Mesendoderm (in vitro differentiated cells): Measurements from ENCODE around the gene C1QA.

Experiments used
- DNase-seq: peaks from one replicate; pipeline ENCODE4 v3.0.0; 2013
- H2AK5ac ChIP-seq: 2 replicates; pipeline ENCODE4 v1.6.1; 2013; ENCODE audit warnings: low read length, inconsistent platforms
- H2BK120ac ChIP-seq: 2 replicates; pipeline ENCODE4 v1.6.1; 2013; ENCODE audit warnings: low read depth, mild to moderate bottlenecking, low read length, moderate library complexity, mixed read lengths
- H2BK15ac ChIP-seq: replicated peaks from 2 replicates; pipeline ENCODE4 v1.6.1; 2013; ENCODE audit warnings: low read depth, mild to moderate bottlenecking, moderate library complexity
- H2BK5ac ChIP-seq: 2 replicates; pipeline ENCODE4 v1.6.1; 2013; ENCODE audit warnings: low read length, inconsistent platforms
- H3K18ac ChIP-seq: 2 replicates; pipeline ENCODE4 v1.6.1; 2013; ENCODE audit warnings: mild to moderate bottlenecking, low read length, mixed read lengths
- H3K23ac ChIP-seq: one replicate; pipeline ENCODE4 v1.6.1; 2013; ENCODE audit warnings: low read length
- H3K27ac ChIP-seq: 2 replicates; pipeline ENCODE4 v1.5.1; 2013; ENCODE audit warnings: low read depth, mild to moderate bottlenecking, inconsistent platforms, low read length, moderate library complexity
- H3K27me3 ChIP-seq: 2 replicates; pipeline ENCODE4 v1.6.1; 2013; ENCODE audit warnings: low read length, control low read depth, mild to moderate bottlenecking, inconsistent platforms; ENCODE audit not compliant: insufficient read depth, poor library complexity
- H3K36me3 ChIP-seq: 2 replicates; pipeline ENCODE4 v1.6.1; 2013; ENCODE audit warnings: low read length, inconsistent platforms; ENCODE audit not compliant: control insufficient read depth, insufficient read depth
- H3K4ac ChIP-seq: one replicate; pipeline ENCODE4 v1.6.1; 2013; ENCODE audit warnings: low read depth, mild to moderate bottlenecking, low read length, moderate library complexity
- H3K4me1 ChIP-seq: 2 replicates; pipeline ENCODE4 v1.6.1; 2013; ENCODE audit warnings: low read depth, low read length, inconsistent platforms; ENCODE audit not compliant: control insufficient read depth
- H3K4me2 ChIP-seq: 2 replicates; pipeline ENCODE4 v1.6.1; 2013; ENCODE audit warnings: low read length
- H3K4me3 ChIP-seq: 2 replicates; pipeline ENCODE4 v1.5.1; 2013; ENCODE audit warnings: mild to moderate bottlenecking, low read length
- H3K56ac ChIP-seq: one replicate; pipeline ENCODE4 v1.6.1; 2013; ENCODE audit warnings: low read length
- H3K79me1 ChIP-seq: 2 replicates; pipeline ENCODE4 v1.6.1; 2013; ENCODE audit warnings: low read length, inconsistent platforms
- H3K79me2 ChIP-seq: 2 replicates; pipeline ENCODE4 v1.6.1; 2013; ENCODE audit warnings: mild to moderate bottlenecking, low read length; ENCODE audit not compliant: control insufficient read depth, insufficient read depth
- H3K9ac ChIP-seq: 2 replicates; pipeline ENCODE4 v1.6.1; 2013; ENCODE audit warnings: low read length, inconsistent platforms
- H4K5ac ChIP-seq: one replicate; pipeline ENCODE4 v1.6.1; 2013; ENCODE audit warnings: low read length
- H4K8ac ChIP-seq: one replicate; pipeline ENCODE4 v1.6.1; 2013; ENCODE audit warnings: low read depth, mild to moderate bottlenecking, control low read depth, low read length, moderate library complexity
- WGBS: extraction: QIAGEN DNeasy Blood & Tissue Kit; methylation state at CpG from one replicate; pipeline ENCODE4 v1.1.7; 2013; ENCODE audit warnings: low lambda C conversion rate, missing lambda C conversion rate; ENCODE audit not compliant: insufficient coverage; ENCODE audit errors: extremely low coverage; 5-methylcytosine and 5-hydroxymethylcytosine counted together

C1QA gene

DNA sequence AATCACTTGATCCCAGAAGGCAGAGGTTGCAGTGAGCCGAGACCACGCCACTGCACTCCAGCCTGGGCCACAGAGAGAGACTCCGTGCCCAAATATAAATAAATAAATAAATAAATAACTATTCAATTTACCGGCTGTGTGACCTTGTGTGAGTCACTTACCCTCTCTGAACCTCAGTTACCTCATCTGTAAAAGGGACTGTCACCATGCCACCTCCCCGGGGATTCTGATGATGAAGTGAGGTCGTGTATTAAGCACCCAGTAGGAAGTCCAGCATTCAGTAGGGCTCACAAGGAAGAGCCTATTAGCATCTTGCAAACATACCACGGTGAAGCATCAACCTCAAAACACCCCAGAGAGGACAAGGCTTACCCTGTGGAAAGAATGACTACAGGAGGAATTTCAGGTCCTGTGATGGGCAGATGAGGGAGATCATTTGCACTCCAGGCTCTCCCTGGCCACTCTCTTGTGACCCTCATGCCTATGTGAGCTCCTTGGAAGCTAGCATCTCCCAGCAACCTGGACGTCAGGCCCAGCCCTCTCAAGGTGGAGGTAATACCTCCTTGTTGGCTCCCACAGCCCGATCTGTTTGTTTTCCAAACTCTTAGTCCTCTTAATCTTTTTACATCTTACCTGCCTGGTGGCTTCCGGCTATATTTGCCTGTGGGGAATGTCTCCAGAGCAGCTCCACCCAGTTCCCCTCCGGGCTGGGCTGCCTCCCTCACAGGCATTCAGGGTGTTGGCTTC is 7.6 kb upstream of the C1QA start:
- H3K4me3 ChIP-seq: no peak overlapping the region
- no peak overlapping the region for H3K18ac ChIP-seq
- H3K79me2 ChIP-seq: no peaks in the 10 kb centered on the region
- peak overlapping the region; percentile 80 for H3K23ac ChIP-seq
- H2BK15ac ChIP-seq: no peak overlapping the region
- H3K4ac ChIP-seq: no peak overlapping the region
- H3K56ac ChIP-seq: peak overlapping the region; percentile 15
- H3K4me2 ChIP-seq: no peak overlapping the region
- H3K27me3 ChIP-seq: no peaks in the 10 kb centered on the region
- no peak overlapping the region for H3K9ac ChIP-seq
- no peak overlapping the region for H2BK5ac ChIP-seq
- H3K27ac ChIP-seq: no peak overlapping the region
- no peak overlapping the region for H2BK120ac ChIP-seq
- DNase-seq: peak; percentile 52
- no peaks in the 10 kb centered on the region for H3K79me1 ChIP-seq
- WGBS: no CpG with 5 or more reads among the region's 11 CpGs
- no peak overlapping the region for H4K8ac ChIP-seq
- H4K5ac ChIP-seq: no peak overlapping the region
- H3K4me1 ChIP-seq: peaks cover 4% of the 10 kb centered on the region
- no peak overlapping the region for H2AK5ac ChIP-seq
- no peaks in the 10 kb centered on the region for H3K36me3 ChIP-seq

GRCh38 chr1:22629886-22630285 is 6.5 kb upstream of the C1QA start:
- Histone ChIP-seq H3K9ac (no peak overlapping the region), H3K56ac (no peak overlapping the region), H3K4me1 (peaks cover 4% of the 10 kb centered on the region), H3K23ac (no peak overlapping the region), H2AK5ac (no peak overlapping the region), H3K4ac (no peak overlapping the region), H3K27ac (no peak overlapping the region), H3K4me3 (no peak overlapping the region), H3K18ac (no peak overlapping the region), H4K5ac (no peak overlapping the region), H2BK15ac (no peak overlapping the region), H3K36me3 (no peaks in the 10 kb centered on the region), H2BK120ac (no peak overlapping the region), H2BK5ac (no peak overlapping the region), H3K79me2 (no peaks in the 10 kb centered on the region), H3K4me2 (no peak overlapping the region), H3K79me1 (no peaks in the 10 kb centered on the region), H3K27me3 (no peaks in the 10 kb centered on the region), H4K8ac (no peak overlapping the region)
- DNase-seq: no peak
- no CpG with 5 or more reads among the region's 2 CpGs for WGBS

GRCh38 chr1:22633697-22634463 is 2.5 kb upstream of the C1QA start:
- Histone ChIP-seq H3K56ac (no peak overlapping the region), H3K4me3 (no peak overlapping the region), H2AK5ac (no peak overlapping the region), H3K4ac (no peak overlapping the region), H2BK120ac (no peak overlapping the region), H2BK5ac (no peak overlapping the region), H2BK15ac (no peak overlapping the region), H3K79me1 (no peaks in the 10 kb centered on the region), H3K4me2 (no peak overlapping the region), H3K4me1 (peaks cover 4% of the 10 kb centered on the region), H4K8ac (no peak overlapping the region), H3K23ac (no peak overlapping the region), H3K9ac (no peak overlapping the region), H3K36me3 (no peaks in the 10 kb centered on the region), H4K5ac (no peak overlapping the region), H3K27ac (no peak overlapping the region), H3K79me2 (no peaks in the 10 kb centered on the region), H3K18ac (no peak overlapping the region), H3K27me3 (no peaks in the 10 kb centered on the region)
- no peak for DNase-seq
- WGBS: no CpG with 5 or more reads among the region's 10 CpGs

DNA sequence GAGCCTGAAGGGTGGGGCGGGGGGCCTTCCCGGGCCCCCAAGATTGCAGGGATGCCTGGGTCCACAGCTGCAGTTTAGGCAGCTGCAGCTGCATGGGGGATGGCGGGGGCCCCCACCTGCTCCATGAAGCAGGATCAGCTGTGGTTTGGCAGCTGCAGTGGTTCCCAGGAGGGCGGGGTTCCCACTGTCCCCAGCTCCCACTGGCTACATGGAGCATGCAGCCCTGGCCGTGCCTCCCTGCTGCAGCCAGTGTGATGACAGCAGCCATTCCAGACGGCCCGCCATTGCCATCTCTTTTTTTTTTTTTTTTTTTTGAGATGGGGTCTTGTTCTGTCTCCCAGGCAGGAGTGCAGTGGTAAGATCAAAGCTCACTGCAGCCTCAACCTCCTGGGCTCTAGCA is 992 bp upstream of the C1QA start:
- DNase-seq: no peak
- Histone ChIP-seq H3K79me1 (no peaks in the 10 kb centered on the region), H3K56ac (no peak overlapping the region), H2BK5ac (no peak overlapping the region), H2BK15ac (no peak overlapping the region), H3K4ac (no peak overlapping the region), H3K27ac (no peak overlapping the region), H3K27me3 (no peaks in the 10 kb centered on the region), H3K36me3 (no peaks in the 10 kb centered on the region), H2AK5ac (no peak overlapping the region), H3K9ac (no peak overlapping the region), H3K4me1 (no peaks in the 10 kb centered on the region), H3K4me3 (no peak overlapping the region), H3K23ac (no peak overlapping the region), H4K5ac (no peak overlapping the region), H3K4me2 (no peak overlapping the region), H3K18ac (no peak overlapping the region), H3K79me2 (no peaks in the 10 kb centered on the region), H2BK120ac (no peak overlapping the region), H4K8ac (no peak overlapping the region)
- no CpG with 5 or more reads among the region's 7 CpGs for WGBS

DNA sequence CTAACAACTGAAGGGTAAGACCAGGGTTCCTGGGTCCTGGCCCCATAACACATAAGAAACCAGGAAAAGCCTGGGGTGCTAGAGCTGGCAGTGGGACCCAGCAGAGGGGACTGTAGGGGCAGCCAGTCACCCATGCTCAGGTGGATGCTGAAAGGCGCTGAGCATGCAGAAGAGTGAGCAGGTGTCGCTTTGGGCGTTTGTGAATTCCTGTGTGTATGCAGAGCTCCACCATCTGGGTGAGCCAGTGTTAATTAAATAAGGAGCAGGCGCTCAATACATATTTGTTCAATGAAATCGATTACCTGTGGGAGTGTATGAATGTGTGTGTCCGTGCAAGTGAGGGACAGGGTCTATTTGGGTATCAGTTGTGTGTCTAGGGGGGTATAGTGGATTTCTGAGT is 499 bp downstream of the C1QA start:
- Histone ChIP-seq H2BK15ac (no peak overlapping the region), H4K5ac (no peak overlapping the region), H2AK5ac (no peak overlapping the region), H3K27me3 (no peaks in the 10 kb centered on the region), H4K8ac (no peak overlapping the region), H3K79me2 (no peaks in the 10 kb centered on the region), H3K9ac (no peak overlapping the region), H3K79me1 (no peaks in the 10 kb centered on the region), H3K27ac (no peak overlapping the region), H3K56ac (no peak overlapping the region), H3K36me3 (no peaks in the 10 kb centered on the region), H2BK120ac (no peak overlapping the region), H3K4me3 (no peak overlapping the region), H2BK5ac (no peak overlapping the region), H3K23ac (no peak overlapping the region), H3K4ac (no peak overlapping the region), H3K4me2 (no peak overlapping the region), H3K4me1 (no peaks in the 10 kb centered on the region), H3K18ac (no peak overlapping the region)
- no peak for DNase-seq
- WGBS: no CpG with 5 or more reads among the region's 6 CpGs
